HG03097 (cell line): ENCODE data around the gene SLC25A13.
"Not testable (repeated sequence)": the region's sequence is repeated elsewhere in the genome, so short reads cannot be mapped to it uniquely, and the experiment has no call there.

Experiments used
- ATAC-seq: cut with Tn5 transposase; IDR thresholded peaks from one replicate; pipeline ENCODE4 v1.9.1; 2021; ENCODE audit not compliant: unreplicated experiment, low FRiP score

The SLC25A13 gene

GRCh38 chr7:96303105-96303685, 18.7 kb downstream of the SLC25A13 start:
- ATAC-seq, result no peak

GRCh38 chr7:96300986-96301385, 20.9 kb downstream of the SLC25A13 start:
- no peak for ATAC-seq

- peak; percentile 36 for ATAC-seq
These were observed 21.4 kb downstream of the SLC25A13 start for GRCh38 chr7:96300502-96300901.

- no peak for ATAC-seq
These were observed 22.4 kb downstream of the SLC25A13 start for GRCh38 chr7:96299496-96299895.

GRCh38 chr7:96297876-96298275, 24.0 kb downstream of the SLC25A13 start:
- ATAC-seq, result no peak

- ATAC-seq, result not testable (repeated sequence)
These were observed 24.5 kb downstream of the SLC25A13 start for GRCh38 chr7:96297446-96297845.

GRCh38 chr7:96293911-96294310, 28.0 kb downstream of the SLC25A13 start:
- ATAC-seq, result not testable (repeated sequence)

GRCh38 chr7:96287559-96287958, 34.3 kb downstream of the SLC25A13 start:
- no peak for ATAC-seq

GRCh38 chr7:96287132-96287531, 34.8 kb downstream of the SLC25A13 start:
- peak; percentile 40 for ATAC-seq

- peak; percentile 86 for ATAC-seq
These were observed 36.3 kb downstream of the SLC25A13 start for GRCh38 chr7:96285579-96285978.

GRCh38 chr7:96284835-96285234, 37.1 kb downstream of the SLC25A13 start:
- peak; percentile 54 for ATAC-seq

- ATAC-seq, result no peak
These were observed 37.7 kb downstream of the SLC25A13 start for GRCh38 chr7:96284240-96284639.

GRCh38 chr7:96282835-96283234, 39.1 kb downstream of the SLC25A13 start:
- no peak for ATAC-seq

- no peak for ATAC-seq
These were observed 44.0 kb downstream of the SLC25A13 start for GRCh38 chr7:96277921-96278320.

- no peak for ATAC-seq
These were observed 45.9 kb downstream of the SLC25A13 start for GRCh38 chr7:96276019-96276418.

GRCh38 chr7:96273716-96274115, 48.2 kb downstream of the SLC25A13 start:
- ATAC-seq, result no peak

- ATAC-seq, result no peak
These were observed 52.5 kb downstream of the SLC25A13 start for GRCh38 chr7:96269246-96269994.

GRCh38 chr7:96266580-96266979, 55.3 kb downstream of the SLC25A13 start:
- no peak for ATAC-seq

GRCh38 chr7:96266015-96266414, 55.9 kb downstream of the SLC25A13 start:
- no peak for ATAC-seq

- no peak for ATAC-seq
These were observed 67.9 kb downstream of the SLC25A13 start for GRCh38 chr7:96253964-96254363.

- ATAC-seq, result no peak
These were observed 68.5 kb downstream of the SLC25A13 start for GRCh38 chr7:96253441-96253840.

- ATAC-seq, result no peak
These were observed 71.0 kb downstream of the SLC25A13 start for GRCh38 chr7:96250776-96251361.
